HuH-7.5 (cell line): ENCODE results near the gene ELP5.

ENCODE experiments used
- DNase-seq: peaks from one replicate; pipeline ENCODE4 v3.0.0; 2011; ENCODE audit warnings: low spot score

ELP5 gene

GRCh38 chr17:7256766-7257456 lies 4.9 kb downstream of the ELP5 start:
- DNase-seq = no peak

- DNase-seq = peak; percentile 70
Observed at GRCh38 chr17:7258731-7259554, 6.9 kb downstream of the ELP5 start.

GRCh38 chr17:7259555-7259889 lies 7.5 kb downstream of the ELP5 start:
- DNase-seq = no peak

- no peak for DNase-seq
Observed at GRCh38 chr17:7260151-7260550, 8.1 kb downstream of the ELP5 start.

GRCh38 chr17:7260651-7261378 lies 8.8 kb downstream of the ELP5 start:
- DNase-seq = no peak

GRCh38 chr17:7261379-7262191 lies 9.6 kb downstream of the ELP5 start:
- no peak for DNase-seq

GRCh38 chr17:7262192-7262934 lies 10.3 kb downstream of the ELP5 start, which contains the start of gene CLDN7:
Gene CLDN7, minus strand, starts transcription at chr17:7262478. Its CDS starts 435 bp downstream, at chr17:7262043.
- no peak for DNase-seq

GRCh38 chr17:7262935-7263800 lies 11.2 kb downstream of the ELP5 start:
- no peak for DNase-seq

GRCh38 chr17:7263801-7264078 lies 11.7 kb downstream of the ELP5 start:
- no peak for DNase-seq

GRCh38 chr17:7266784-7267183 lies 14.8 kb downstream of the ELP5 start:
- DNase-seq = no peak

GRCh38 chr17:7279448-7279847 lies 27.4 kb downstream of the ELP5 start:
- no peak for DNase-seq

- no peak for DNase-seq
Observed at GRCh38 chr17:7280519-7281073, 28.6 kb downstream of the ELP5 start.

GRCh38 chr17:7281074-7281952 lies 29.3 kb downstream of the ELP5 start, which contains the start of gene SLC2A4:
Gene SLC2A4, plus strand, starts transcription at chr17:7281718. Its CDS starts 217 bp downstream, at chr17:7281935.
- DNase-seq = peak; percentile 96

GRCh38 chr17:7281953-7282751 lies 30.1 kb downstream of the ELP5 start:
- DNase-seq = no peak

GRCh38 chr17:7282752-7283321 lies 30.8 kb downstream of the ELP5 start:
- DNase-seq = no peak

GRCh38 chr17:7283471-7284216 lies 31.6 kb downstream of the ELP5 start:
- no peak for DNase-seq

GRCh38 chr17:7284911-7285310 lies 32.9 kb downstream of the ELP5 start:
- no peak for DNase-seq
